ENCODE results near the gene RPL18.
A peak's percentile ranks its signal among the peaks of the same experiment; 100 is the strongest.

The RPL18 gene

DNA sequence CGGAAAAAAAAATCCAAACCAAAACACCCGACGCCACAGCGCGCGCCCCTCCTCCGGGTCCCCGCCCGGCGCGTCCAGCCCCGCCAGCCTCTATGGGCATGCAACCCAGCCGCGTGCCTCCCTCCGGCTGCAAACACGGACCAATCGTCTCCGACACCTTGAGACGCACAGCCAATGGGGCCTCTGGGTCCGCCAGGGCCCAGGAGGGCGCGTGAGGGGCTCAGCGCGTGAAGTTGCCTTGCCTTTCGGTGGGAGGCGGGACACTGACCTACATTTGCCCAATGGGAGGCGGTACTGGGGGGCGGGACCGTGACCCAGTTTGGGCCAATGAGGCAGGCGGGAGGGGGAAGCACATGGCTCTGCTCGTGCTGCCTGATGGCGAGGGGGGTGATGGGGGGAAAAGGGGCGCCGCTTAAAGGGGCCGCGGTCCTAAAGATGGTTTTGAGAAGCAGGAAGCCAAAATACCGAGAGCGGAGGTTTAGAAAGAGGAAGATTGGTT, 18.5 kb upstream of the RPL18 start:
- no peak for TF ChIP-seq EZH2 (IDR thresholded peaks at IDR 0.05; ENCODE audit: borderline replicate concordance, low read depth, low read length, severe bottlenecking)
- TF ChIP-seq, protein P1, sequence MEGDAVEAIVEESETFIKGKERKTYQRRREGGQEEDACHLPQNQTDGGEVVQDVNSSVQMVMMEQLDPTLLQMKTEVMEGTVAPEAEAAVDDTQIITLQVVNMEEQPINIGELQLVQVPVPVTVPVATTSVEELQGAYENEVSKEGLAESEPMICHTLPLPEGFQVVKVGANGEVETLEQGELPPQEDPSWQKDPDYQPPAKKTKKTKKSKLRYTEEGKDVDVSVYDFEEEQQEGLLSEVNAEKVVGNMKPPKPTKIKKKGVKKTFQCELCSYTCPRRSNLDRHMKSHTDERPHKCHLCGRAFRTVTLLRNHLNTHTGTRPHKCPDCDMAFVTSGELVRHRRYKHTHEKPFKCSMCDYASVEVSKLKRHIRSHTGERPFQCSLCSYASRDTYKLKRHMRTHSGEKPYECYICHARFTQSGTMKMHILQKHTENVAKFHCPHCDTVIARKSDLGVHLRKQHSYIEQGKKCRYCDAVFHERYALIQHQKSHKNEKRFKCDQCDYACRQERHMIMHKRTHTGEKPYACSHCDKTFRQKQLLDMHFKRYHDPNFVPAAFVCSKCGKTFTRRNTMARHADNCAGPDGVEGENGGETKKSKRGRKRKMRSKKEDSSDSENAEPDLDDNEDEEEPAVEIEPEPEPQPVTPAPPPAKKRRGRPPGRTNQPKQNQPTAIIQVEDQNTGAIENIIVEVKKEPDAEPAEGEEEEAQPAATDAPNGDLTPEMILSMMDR (IDR thresholded peaks at IDR 0.05; ENCODE audit: borderline replicate concordance, extremely low read depth, low read length, poor library complexity, severe bottlenecking), result no peak
- Histone ChIP-seq H3K4me3 (ENCODE audit: low read depth in 1 of 2, low read length in 2 of 2) (peak overlapping the region; percentile 23 to 87; a peak in 3 of 4 replicates), H4K20me1 (ENCODE audit: insufficient read depth, low read length) (peaks cover 7% of the 10 kb centered on the region; the same call in 1 of the 2 replicates), H3K36me3 (ENCODE audit: insufficient read depth, low read length) (peaks cover 9% of the 10 kb centered on the region), H3K9ac (ENCODE audit: low read depth, low read length) (peak overlapping the region; percentile 76), H3K4me1 (ENCODE audit: insufficient read depth, low read length) (peaks cover 54% of the 10 kb centered on the region), H2AFZ (ENCODE audit: low read depth, low read length) (peak overlapping the region; percentile 82), H3K9me3 (ENCODE audit: insufficient read depth, low read length, severe bottlenecking) (no peaks in the 10 kb centered on the region), H3K79me2 (ENCODE audit: insufficient read depth, low read length) (peaks cover 18% of the 10 kb centered on the region), H3K27me3 (ENCODE audit: insufficient read depth, low read length, poor library complexity) (no peaks in the 10 kb centered on the region), H3K4me2 (ENCODE audit: insufficient read depth, low read length) (peak overlapping the region; percentile 85), H3K27ac (ENCODE audit: low read length) (peak overlapping the region; percentile 97)
- peak; percentile 84 for ATAC-seq (ENCODE audit: insufficient read depth, low read depth)
- DNase-seq, result peak; percentile 100

DNA sequence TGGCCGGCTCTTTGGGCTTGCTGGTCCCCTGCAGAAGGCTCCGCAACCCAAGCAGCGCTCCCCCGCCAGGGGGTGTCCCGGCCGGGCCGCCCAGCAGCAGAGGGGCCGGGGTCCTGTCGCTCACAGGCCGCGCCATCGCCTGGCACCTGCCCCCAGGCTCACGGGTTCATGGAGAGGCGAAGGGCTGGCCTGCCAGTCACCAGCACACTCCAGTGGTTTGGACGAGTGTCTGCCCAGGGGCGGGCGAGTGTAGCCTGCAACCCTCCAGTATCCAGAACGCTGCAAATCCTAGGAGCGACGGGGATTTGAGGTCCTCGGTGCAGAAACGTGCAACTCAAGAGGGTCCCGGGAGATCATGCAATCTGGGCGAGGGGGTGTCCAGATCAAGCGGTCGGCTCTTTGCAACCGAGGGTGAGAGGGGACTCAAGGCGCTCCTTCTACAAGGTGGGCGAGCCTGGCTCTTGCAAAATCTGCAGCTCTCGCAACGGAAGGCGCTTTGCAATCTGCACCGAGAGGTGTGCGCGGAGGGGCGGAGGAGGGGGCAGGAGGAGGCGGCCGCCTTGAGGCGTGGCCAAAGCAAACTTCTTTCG, 18.0 kb upstream of the RPL18 start, which contains the start of gene DBP:
DBP (minus strand) TSS at position 521 of the 590 bp plus-strand sequence; CDS start at position 136, 385 bp downstream.
- H3K27ac ChIP-seq (ENCODE audit: low read length), result peak within 1 kb of the TSS; percentile 97
- H4K20me1 ChIP-seq (ENCODE audit: insufficient read depth, low read length), result peaks cover 7% of the 10 kb centered on the region; the same call in 1 of the 2 replicates
- TF ChIP-seq, protein P1 (IDR thresholded peaks at IDR 0.05; ENCODE audit: borderline replicate concordance, extremely low read depth, low read length, poor library complexity, severe bottlenecking), result peak; percentile 32
- no peak for TF ChIP-seq EZH2 (IDR thresholded peaks at IDR 0.05; ENCODE audit: borderline replicate concordance, low read depth, low read length, severe bottlenecking)
- peak; percentile 0; the same call in 2 of the 3 replicates for ATAC-seq (ENCODE audit: insufficient read depth, low read depth)
- peak within 1 kb of the TSS; percentile 82 for H2AFZ ChIP-seq (ENCODE audit: low read depth, low read length)
- H3K4me2 ChIP-seq (ENCODE audit: insufficient read depth, low read length), result peak within 1 kb of the TSS; percentile 85
- H3K79me2 ChIP-seq (ENCODE audit: insufficient read depth, low read length), result peaks cover 18% of the 10 kb centered on the region
- peak within 1 kb of the TSS; percentile 75 to 87 for H3K4me3 ChIP-seq (ENCODE audit: low read depth in 1 of 2, low read length in 2 of 2)
- DNase-seq, result no peak
- H3K36me3 ChIP-seq (ENCODE audit: insufficient read depth, low read length), result peaks cover 11% of the 10 kb centered on the region
- peak within 1 kb of the TSS; percentile 93 for H3K9ac ChIP-seq (ENCODE audit: low read depth, low read length)
- H3K9me3 ChIP-seq (ENCODE audit: insufficient read depth, low read length, severe bottlenecking), result no peaks in the 10 kb centered on the region
- H3K27me3 ChIP-seq (ENCODE audit: insufficient read depth, low read length, poor library complexity), result no peaks in the 10 kb centered on the region
- H3K4me1 ChIP-seq (ENCODE audit: insufficient read depth, low read length), result peaks cover 54% of the 10 kb centered on the region

DNA sequence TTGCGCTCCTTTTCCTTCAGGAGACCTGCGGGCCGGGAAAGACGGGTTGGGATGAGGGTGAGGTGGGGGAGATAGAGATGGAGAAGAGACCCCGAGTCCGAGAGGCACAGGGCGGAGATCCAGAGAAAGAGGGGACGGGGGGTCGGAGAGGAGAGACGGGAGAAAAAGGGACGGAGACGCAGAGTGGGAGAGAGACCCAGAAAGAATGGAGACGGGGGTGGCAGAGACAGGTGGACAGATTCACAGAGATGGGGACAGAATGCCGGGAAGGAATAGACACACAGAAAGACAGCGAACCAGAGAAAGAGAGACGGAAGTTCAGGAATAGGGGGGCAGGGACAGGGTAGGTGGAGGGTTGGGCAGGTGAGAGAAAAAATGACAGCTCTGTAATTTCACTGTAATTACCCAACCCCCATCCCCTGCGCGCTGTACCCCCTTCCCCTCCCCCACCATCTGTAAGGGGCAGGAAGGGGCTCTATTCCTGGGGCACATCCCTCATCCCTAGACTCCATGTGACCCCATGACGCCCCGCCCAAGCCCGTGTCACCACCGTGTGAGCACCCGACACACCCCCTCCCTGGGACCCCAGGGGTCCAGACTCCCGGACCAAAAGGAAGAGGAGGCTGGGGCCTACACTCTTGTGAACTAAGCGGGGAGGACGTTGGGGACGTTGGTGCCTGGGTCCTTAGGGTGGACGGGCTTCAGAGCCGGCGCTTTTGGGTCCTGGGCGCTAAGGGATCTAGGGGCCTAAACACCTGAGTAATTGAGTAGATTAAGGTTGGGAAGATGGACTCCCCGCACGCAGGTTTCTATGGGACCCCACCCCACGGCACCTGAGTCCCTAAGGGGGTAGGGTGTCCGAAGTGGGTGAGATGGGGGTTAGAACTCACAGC, 17.2 kb upstream of the RPL18 start:
- peak overlapping the region; percentile 75 to 87 for H3K4me3 ChIP-seq (ENCODE audit: low read depth in 1 of 2, low read length in 2 of 2)
- H3K79me2 ChIP-seq (ENCODE audit: insufficient read depth, low read length), result peaks cover 18% of the 10 kb centered on the region
- no peaks in the 10 kb centered on the region for H3K9me3 ChIP-seq (ENCODE audit: insufficient read depth, low read length, severe bottlenecking)
- H4K20me1 ChIP-seq (ENCODE audit: insufficient read depth, low read length), result peaks cover 7% of the 10 kb centered on the region; the same call in 1 of the 2 replicates
- ATAC-seq (ENCODE audit: insufficient read depth, low read depth), result no peak
- no peaks in the 10 kb centered on the region for H3K27me3 ChIP-seq (ENCODE audit: insufficient read depth, low read length, poor library complexity)
- H2AFZ ChIP-seq (ENCODE audit: low read depth, low read length), result peak overlapping the region; percentile 61
- peaks cover 54% of the 10 kb centered on the region for H3K4me1 ChIP-seq (ENCODE audit: insufficient read depth, low read length)
- DNase-seq, result peak; percentile 58
- H3K9ac ChIP-seq (ENCODE audit: low read depth, low read length), result peak overlapping the region; percentile 93
- H3K27ac ChIP-seq (ENCODE audit: low read length), result peak overlapping the region; percentile 86
- peak overlapping the region; percentile 85 for H3K4me2 ChIP-seq (ENCODE audit: insufficient read depth, low read length)
- no peak for TF ChIP-seq EZH2 (IDR thresholded peaks at IDR 0.05; ENCODE audit: borderline replicate concordance, low read depth, low read length, severe bottlenecking)
- TF ChIP-seq, protein P1 (IDR thresholded peaks at IDR 0.05; ENCODE audit: borderline replicate concordance, extremely low read depth, low read length, poor library complexity, severe bottlenecking), result no peak
- peaks cover 17% of the 10 kb centered on the region for H3K36me3 ChIP-seq (ENCODE audit: insufficient read depth, low read length)

Data from DND-41 (cell line).